MM.1S (cell line): Measurements from ENCODE around the gene SPACA7.
A peak's percentile ranks its signal among the peaks of the same experiment; 100 is the strongest.
"Not testable (repeated sequence)": the region's sequence is repeated elsewhere in the genome, so short reads cannot be mapped to it uniquely, and the experiment has no call there.

Experiments used
- DNase-seq: peaks from one replicate; pipeline ENCODE4 v3.0.0-alpha.2; 2015
- H2AFZ ChIP-seq: fragments of 300-600 bp; sonication (generic); 2 replicates; pipeline ENCODE4 v1.6.0; 2016; ENCODE audit warnings: antibody characterized with exemption, low read length
- H3F3A ChIP-seq: fragments of 300-600 bp; sonication (generic); 2 replicates; pipeline ENCODE4 v1.6.1; 2016; ENCODE audit warnings: mild to moderate bottlenecking, antibody characterized with exemption, low read length, moderate library complexity, mixed read lengths; ENCODE audit not compliant: insufficient read depth
- H3K27ac ChIP-seq: fragments of 300-600 bp; sonication (generic); 2 replicates; pipeline ENCODE4 v1.5.1; 2016; ENCODE audit warnings: mild to moderate bottlenecking, low read length
- H3K27me3 ChIP-seq: fragments of 300-600 bp; sonication (generic); replicated peaks from 2 replicates; pipeline ENCODE4 v1.6.0; 2016; ENCODE audit warnings: low read length; ENCODE audit not compliant: insufficient read depth
- H3K36me3 ChIP-seq: fragments of 300-600 bp; sonication (generic); replicated peaks from 2 replicates; pipeline ENCODE4 v1.6.1; 2016; ENCODE audit warnings: mild to moderate bottlenecking, low read length, mixed read lengths; ENCODE audit not compliant: insufficient read depth
- H3K4me1 ChIP-seq: fragments of 300-600 bp; sonication (generic); 2 replicates; pipeline ENCODE4 v1.6.1; 2016; ENCODE audit warnings: low read length, mixed read lengths
- H3K4me2 ChIP-seq: fragments of 300-600 bp; sonication (generic); 2 replicates; pipeline ENCODE4 v1.6.0; 2016; ENCODE audit warnings: low read depth, low read length
- H3K4me3 ChIP-seq: fragments of 300-600 bp; sonication (generic); 2 replicates; pipeline ENCODE4 v1.5.1; 2016; ENCODE audit warnings: low read length, mixed read lengths
- H3K79me2 ChIP-seq: fragments of 300-600 bp; sonication (generic); 2 replicates; pipeline ENCODE4 v1.6.1; 2016; ENCODE audit warnings: mixed run types, low read length, mixed read lengths
- H3K9ac ChIP-seq: fragments of 300-600 bp; sonication (generic); 2 replicates; pipeline ENCODE4 v1.6.1; 2016; ENCODE audit warnings: low read length, mixed read lengths
- H3K9me2 ChIP-seq: fragments of 300-600 bp; sonication (generic); replicated peaks from 2 replicates; pipeline ENCODE4 v1.6.1; 2016; ENCODE audit warnings: mild to moderate bottlenecking, low read length, mixed read lengths; ENCODE audit not compliant: insufficient read depth
- H3K9me3 ChIP-seq: fragments of 300-600 bp; sonication (generic); replicated peaks from 2 replicates; pipeline ENCODE4 v1.6.1; 2016; ENCODE audit warnings: mild to moderate bottlenecking, low read length, mixed read lengths; ENCODE audit not compliant: insufficient read depth
- H4K20me1 ChIP-seq: fragments of 300-600 bp; sonication (generic); 2 replicates; pipeline ENCODE4 v1.6.1; 2016; ENCODE audit warnings: mild to moderate bottlenecking, low read length, moderate library complexity, mixed read lengths; ENCODE audit not compliant: insufficient read depth
- EZH2 ChIP-seq: fragments of 300-600 bp; sonication (generic); optimal IDR thresholded peaks from 2 replicates; pipeline ENCODE3; 2017; ENCODE audit warnings: low read depth, mild to moderate bottlenecking, antibody characterized with exemption, low read length, mixed read lengths
- EZH2phosphoT487 ChIP-seq: fragments of 300-600 bp; sonication (generic); IDR thresholded peaks from 2 replicates; pipeline ENCODE4 v1.6.1; 2018; ENCODE audit warnings: antibody characterized with exemption, low read length
- TF ChIP-seq, protein P1 (sequence below): fragments of 300-600 bp; sonication (generic); IDR thresholded peaks from 2 replicates; pipeline ENCODE4 v1.5.1; 2016; ENCODE audit warnings: antibody characterized with exemption, low read length, mixed read lengths

Gene SPACA7

DNA sequence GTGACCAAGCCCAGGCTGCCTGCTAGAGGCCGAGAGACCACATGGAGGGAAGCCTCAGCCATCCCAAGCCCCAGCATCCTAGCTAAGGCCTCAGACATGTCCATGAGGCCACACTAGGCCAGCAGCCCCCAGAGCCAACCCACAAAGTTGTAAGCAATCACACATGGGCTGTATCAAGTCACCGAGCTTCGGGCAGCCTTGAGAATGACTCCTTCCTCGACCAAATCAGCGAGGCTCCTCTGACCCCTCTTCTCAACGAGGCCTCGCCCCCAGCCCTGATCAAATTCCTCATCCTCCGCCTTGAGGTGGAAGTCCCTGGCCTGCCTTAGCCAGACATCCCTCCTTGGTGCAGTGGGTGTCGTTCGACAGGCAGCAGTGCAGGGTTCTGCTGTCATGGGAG is 1.9 kb upstream of the SPACA7 start:
- Histone ChIP-seq H3K79me2 (no peaks in the 10 kb centered on the region), H3K4me2 (no peak overlapping the region), H3K9ac (no peak overlapping the region), H2AFZ (no peak overlapping the region), H3K4me1 (no peaks in the 10 kb centered on the region), H3K27ac (no peak overlapping the region), H3K9me3 (no peaks in the 10 kb centered on the region), H3K9me2 (no peaks in the 10 kb centered on the region), H3K36me3 (no peaks in the 10 kb centered on the region), H3K27me3 (no peaks in the 10 kb centered on the region), H4K20me1 (no peaks in the 10 kb centered on the region), H3F3A (no peaks in the 10 kb centered on the region), H3K4me3 (no peak overlapping the region)
- DNase-seq, result no peak
- TF ChIP-seq EZH2 (no peak), EZH2phosphoT487 (no peak)
- TF ChIP-seq, protein P1, sequence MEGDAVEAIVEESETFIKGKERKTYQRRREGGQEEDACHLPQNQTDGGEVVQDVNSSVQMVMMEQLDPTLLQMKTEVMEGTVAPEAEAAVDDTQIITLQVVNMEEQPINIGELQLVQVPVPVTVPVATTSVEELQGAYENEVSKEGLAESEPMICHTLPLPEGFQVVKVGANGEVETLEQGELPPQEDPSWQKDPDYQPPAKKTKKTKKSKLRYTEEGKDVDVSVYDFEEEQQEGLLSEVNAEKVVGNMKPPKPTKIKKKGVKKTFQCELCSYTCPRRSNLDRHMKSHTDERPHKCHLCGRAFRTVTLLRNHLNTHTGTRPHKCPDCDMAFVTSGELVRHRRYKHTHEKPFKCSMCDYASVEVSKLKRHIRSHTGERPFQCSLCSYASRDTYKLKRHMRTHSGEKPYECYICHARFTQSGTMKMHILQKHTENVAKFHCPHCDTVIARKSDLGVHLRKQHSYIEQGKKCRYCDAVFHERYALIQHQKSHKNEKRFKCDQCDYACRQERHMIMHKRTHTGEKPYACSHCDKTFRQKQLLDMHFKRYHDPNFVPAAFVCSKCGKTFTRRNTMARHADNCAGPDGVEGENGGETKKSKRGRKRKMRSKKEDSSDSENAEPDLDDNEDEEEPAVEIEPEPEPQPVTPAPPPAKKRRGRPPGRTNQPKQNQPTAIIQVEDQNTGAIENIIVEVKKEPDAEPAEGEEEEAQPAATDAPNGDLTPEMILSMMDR, result no peak

DNA sequence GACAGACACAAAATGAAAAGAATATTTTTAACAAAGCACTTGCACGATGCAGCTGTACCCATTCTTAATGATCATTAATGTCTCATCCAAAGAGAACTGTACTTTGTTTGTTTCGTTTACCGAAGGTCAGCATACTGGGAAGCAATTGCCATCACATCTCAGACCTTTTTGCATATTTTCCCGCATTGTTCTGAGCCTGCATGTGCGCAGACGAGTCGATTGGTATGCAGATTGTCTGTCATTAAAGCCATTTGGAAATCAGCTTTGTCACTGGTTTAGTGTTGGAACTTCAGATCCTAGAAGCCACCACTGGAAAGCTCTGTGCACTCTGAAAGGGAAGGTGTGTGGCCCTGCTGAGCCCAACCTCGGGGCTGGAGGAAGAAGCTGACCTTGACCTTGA is 15.6 kb downstream of the SPACA7 start:
- Histone ChIP-seq H3K27me3 (no peaks in the 10 kb centered on the region), H4K20me1 (no peaks in the 10 kb centered on the region), H3K27ac (no peak overlapping the region), H2AFZ (no peak overlapping the region), H3K9ac (no peak overlapping the region), H3K79me2 (no peaks in the 10 kb centered on the region), H3K4me3 (no peak overlapping the region), H3K36me3 (no peaks in the 10 kb centered on the region), H3K9me2 (no peaks in the 10 kb centered on the region), H3K4me1 (no peaks in the 10 kb centered on the region), H3K4me2 (no peak overlapping the region), H3K9me3 (no peaks in the 10 kb centered on the region), H3F3A (no peaks in the 10 kb centered on the region)
- DNase-seq, result no peak
- TF ChIP-seq EZH2phosphoT487 (no peak), EZH2 (no peak)
- TF ChIP-seq, protein P1, result no peak

DNA sequence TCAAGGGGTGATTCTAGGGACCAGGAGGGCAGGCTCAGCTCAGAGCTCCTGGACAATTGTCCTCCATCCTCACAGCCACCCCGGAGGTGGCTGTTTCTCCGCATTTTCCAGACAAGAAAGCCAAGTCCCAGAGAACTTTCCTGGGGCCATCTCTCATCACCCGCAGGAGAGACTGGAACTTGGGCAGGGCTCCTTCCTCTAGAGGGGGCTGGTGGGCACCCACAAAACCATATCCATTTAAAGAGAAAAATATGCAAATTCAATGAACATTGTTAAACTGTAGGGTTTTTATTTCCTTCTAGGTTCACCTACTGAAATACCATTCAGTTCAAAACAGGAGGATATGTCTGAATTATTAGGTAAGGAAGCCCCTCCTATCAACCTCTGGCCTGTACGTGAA is 16.6 kb downstream of the SPACA7 start:
- H4K20me1 ChIP-seq, result no peaks in the 10 kb centered on the region
- H3K27me3 ChIP-seq, result no peaks in the 10 kb centered on the region
- no peak overlapping the region for H3K27ac ChIP-seq
- H3F3A ChIP-seq, result no peaks in the 10 kb centered on the region
- H3K36me3 ChIP-seq, result no peaks in the 10 kb centered on the region
- no peak overlapping the region for H2AFZ ChIP-seq
- H3K9ac ChIP-seq, result no peak overlapping the region
- no peak for TF ChIP-seq EZH2phosphoT487
- no peak for TF ChIP-seq EZH2
- TF ChIP-seq, protein P1, result peak; percentile 6; the same call in 1 of the 2 replicates
- no peaks in the 10 kb centered on the region for H3K9me3 ChIP-seq
- DNase-seq, result no peak
- no peaks in the 10 kb centered on the region for H3K9me2 ChIP-seq
- no peaks in the 10 kb centered on the region for H3K4me1 ChIP-seq
- no peaks in the 10 kb centered on the region for H3K79me2 ChIP-seq
- no peak overlapping the region for H3K4me3 ChIP-seq
- no peak overlapping the region for H3K4me2 ChIP-seq

DNA sequence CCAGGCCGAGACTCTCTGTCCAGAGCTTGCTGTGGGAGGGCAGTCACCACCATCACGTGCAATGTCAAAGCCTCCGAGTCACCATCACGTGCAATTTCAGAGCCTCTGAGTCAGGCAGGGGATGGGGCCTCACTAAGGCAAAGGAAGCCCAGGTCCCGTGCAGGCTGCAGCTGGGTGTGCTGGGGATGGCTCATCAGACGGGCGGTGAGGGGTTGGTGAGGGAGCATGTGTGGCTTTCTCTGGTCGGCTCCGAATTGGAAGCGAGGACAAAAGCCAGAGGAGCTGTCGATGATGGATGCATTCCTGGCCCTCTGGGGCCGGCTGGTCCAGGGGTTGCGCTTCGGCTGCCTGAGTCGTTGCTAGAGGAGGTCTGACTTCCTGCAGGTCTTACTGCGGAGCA is 18.9 kb downstream of the SPACA7 start:
- not testable (repeated sequence) for H4K20me1 ChIP-seq, H3K36me3 ChIP-seq, DNase-seq, H3K79me2 ChIP-seq, H3K4me3 ChIP-seq, H3K27ac ChIP-seq, H3F3A ChIP-seq, H3K4me2 ChIP-seq, H2AFZ ChIP-seq, H3K27me3 ChIP-seq, H3K9me2 ChIP-seq, H3K9ac ChIP-seq, H3K4me1 ChIP-seq, H3K9me3 ChIP-seq

DNA sequence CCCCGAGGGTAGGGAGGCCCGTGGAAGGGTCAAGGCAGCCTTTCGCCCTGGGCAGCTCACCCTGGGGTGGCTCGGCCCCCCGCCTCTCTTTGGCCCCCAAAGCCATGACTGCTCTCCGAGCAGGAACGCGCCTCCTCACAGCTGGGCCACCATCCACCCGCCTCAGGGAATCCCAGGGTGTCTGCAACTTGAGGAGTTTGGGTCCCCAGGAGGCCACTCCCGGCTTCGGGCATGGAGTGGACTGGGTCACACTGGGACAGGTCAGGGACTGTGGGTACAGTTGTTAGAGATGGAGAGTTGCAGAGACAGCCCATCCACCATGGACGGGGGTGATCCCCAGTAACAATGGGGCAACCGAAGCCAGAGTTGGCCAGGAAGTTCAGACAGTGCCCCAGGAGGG is 19.8 kb downstream of the SPACA7 start:
- not testable (repeated sequence) for H3F3A ChIP-seq, H3K36me3 ChIP-seq, H3K4me1 ChIP-seq, H2AFZ ChIP-seq, H3K27me3 ChIP-seq, H3K9me3 ChIP-seq, H3K4me3 ChIP-seq, H3K9ac ChIP-seq, H4K20me1 ChIP-seq, H3K27ac ChIP-seq, DNase-seq, H3K4me2 ChIP-seq, H3K79me2 ChIP-seq, H3K9me2 ChIP-seq
